GM20000 (cell line): ENCODE results near the gene LRRC36.
"Not testable (repeated sequence)": the region's sequence is repeated elsewhere in the genome, so short reads cannot be mapped to it uniquely, and the experiment has no call there.

ENCODE experiments used
- DNase-seq: peaks from one replicate; pipeline ENCODE4 v3.0.0; 2012; ENCODE audit warnings: low spot score
- TF ChIP-seq, protein P1 (sequence below): IDR thresholded peaks from 2 replicates; pipeline ENCODE4 v1.5.1; 2012; ENCODE audit warnings: mild to moderate bottlenecking, control low read depth; ENCODE audit errors: extremely low read depth, missing control alignments

Gene LRRC36

DNA sequence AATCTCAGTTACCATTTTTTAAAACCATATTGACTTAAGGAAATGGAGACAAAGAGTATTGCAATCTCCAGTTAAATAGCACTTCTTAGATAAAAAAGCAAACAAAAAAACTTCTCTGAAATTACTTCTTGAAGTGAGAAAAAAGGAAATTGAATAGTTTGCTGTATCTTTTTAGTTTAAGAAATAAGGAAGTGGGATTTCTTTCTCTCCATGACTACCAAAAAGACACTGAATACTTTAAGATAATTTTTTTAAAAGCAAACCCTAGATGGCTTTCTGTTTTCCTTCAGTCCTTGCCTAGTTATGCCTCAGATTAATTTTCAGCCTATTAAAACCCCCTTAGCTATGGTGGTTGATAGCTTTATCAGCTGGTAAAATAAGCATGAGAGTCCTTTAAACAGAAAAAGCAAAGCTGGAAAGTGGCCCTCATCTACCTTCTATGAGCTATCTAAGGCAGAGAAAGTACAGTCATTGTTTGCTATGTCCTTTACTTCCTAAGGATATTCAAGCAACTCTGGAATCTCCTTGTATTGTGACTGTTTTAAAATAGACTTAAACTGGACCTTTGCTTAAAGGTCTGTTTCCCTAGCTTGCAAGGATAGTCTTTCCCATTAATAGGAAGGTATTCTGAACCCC, 38.1 kb downstream of the LRRC36 start:
- no peak for DNase-seq
- TF ChIP-seq, protein P1, sequence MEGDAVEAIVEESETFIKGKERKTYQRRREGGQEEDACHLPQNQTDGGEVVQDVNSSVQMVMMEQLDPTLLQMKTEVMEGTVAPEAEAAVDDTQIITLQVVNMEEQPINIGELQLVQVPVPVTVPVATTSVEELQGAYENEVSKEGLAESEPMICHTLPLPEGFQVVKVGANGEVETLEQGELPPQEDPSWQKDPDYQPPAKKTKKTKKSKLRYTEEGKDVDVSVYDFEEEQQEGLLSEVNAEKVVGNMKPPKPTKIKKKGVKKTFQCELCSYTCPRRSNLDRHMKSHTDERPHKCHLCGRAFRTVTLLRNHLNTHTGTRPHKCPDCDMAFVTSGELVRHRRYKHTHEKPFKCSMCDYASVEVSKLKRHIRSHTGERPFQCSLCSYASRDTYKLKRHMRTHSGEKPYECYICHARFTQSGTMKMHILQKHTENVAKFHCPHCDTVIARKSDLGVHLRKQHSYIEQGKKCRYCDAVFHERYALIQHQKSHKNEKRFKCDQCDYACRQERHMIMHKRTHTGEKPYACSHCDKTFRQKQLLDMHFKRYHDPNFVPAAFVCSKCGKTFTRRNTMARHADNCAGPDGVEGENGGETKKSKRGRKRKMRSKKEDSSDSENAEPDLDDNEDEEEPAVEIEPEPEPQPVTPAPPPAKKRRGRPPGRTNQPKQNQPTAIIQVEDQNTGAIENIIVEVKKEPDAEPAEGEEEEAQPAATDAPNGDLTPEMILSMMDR: no peak

DNA sequence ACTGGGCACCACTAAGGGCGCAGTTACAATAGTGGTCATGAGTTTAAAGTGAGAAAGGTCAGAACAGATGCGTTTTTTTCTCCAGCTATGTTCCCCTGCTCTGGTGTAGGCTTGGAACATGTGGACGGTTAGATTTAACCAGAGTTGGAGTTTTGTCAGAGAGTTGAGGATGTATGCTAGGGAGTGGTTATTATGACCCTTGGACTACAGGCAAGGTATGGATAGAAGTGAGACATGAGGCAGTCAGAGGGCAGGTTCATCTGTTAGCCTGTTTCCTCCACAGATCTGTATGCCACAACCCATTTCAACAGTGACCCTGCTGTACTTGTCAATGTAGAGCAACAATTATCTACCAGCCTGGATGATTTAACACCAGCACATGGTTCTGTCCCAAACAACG, 44.0 kb downstream of the LRRC36 start:
- TF ChIP-seq, protein P1: no peak
- no peak for DNase-seq

DNA sequence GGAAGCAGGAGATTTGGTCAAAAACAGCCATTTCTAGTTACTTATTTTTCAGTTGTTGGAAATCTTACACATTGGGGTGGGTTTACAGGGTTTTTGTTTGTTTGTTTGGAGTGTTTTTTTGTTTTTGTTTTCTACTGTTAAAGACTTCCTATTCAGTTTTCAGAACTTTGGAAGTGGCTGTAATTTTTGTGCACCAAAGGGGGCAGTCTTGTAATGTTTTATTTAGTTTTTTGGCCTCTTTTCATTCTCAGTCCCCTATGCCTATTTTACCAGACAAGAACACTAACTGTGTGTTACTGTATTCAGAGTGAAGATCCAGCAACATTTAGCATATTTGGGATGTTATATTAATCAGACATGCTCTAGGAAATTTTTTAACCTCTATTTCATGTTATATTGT, 46.0 kb downstream of the LRRC36 start:
- TF ChIP-seq, protein P1: no peak
- DNase-seq: no peak

DNA sequence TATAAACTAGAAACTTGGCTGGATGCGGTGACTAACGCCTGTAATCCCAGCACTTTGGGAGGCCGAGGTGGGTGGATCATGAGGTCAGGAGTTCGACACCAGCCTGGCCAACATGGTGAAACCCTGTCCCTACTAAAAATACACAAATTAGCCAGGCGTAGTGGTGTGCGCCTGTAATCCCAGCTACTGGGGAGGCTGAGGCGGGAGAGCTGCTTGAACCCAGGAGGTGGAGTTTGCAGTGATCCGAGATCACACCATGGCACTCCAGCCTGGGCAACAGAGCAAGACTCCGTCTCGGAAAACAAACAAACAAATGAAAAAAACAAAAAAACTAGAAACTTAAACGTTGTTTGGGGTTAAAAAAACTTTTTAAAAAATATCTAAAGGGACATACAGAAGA, 49.4 kb downstream of the LRRC36 start:
- DNase-seq: not testable (repeated sequence)

DNA sequence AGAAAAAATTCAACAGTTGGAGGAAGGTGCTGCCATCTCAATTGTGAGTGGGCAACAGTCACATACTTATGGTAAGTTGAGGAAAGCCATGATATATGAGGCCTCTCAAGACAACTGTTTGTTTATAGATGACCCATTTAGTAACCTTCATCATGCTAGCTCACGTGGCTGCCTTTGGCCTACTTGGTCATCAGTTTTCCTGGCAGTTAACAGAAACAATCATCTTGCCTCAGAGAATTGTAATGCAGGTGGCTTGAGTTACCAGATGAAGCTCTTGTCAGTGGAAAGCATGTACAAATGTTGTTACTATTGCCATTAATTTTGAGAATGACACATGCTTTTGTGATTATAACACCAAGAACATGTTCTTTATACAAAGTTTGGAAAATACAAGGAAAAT, 52.0 kb downstream of the LRRC36 start:
- TF ChIP-seq, protein P1: no peak
- DNase-seq: no peak

DNA sequence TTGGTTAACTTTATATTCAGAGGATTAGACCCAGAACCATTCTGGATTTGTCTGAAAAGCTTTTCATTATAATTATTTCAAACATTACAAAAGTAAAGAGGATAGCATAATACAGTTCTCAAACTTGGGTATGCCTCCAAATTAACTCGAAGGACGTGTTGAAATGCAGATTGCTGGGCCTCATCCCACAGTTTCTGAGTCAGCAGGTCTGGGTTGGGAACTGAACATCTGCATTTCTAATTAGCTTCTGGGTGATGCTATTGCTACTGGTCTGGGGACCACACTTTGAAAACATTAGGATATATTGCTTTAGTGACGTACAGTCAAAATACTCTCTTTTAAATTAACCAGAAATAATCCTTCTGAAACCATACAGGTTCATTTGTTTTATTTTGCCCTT, 56.7 kb downstream of the LRRC36 start:
- no peak for DNase-seq
- TF ChIP-seq, protein P1: no peak

DNA sequence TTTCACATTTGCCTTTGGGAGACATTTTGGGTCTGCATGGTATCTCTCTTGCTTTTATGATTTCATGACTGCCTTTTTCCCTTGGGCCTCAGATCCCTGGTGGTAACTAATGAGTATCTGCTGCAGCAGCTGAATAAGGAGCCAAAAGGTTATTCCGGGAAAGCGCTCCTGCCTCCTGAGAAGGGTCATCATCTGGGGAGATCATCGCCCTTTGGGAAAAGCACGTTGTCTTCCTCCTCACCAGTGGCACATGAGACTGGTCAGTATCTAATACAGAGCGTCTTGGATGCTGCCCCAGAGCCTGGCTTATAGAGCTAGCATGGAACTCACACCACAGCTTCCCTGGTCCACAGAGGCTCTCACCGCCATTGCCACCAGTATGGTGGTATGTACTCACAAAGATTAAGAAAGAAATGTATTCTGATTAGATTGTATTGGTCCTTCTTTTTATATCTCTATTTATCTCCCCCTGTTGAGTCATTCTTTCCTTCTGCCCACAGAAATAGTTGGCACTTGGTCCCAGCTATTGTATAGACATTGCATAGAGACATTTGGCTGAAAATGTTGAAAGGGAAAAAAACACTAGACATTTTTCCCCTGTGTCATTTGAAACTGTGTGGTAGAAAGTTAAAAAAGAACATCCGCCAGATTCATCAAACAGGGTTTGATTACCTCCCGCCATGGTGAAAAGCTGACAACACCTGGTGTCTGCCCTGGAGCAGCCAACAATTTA, 58.3 kb downstream of the LRRC36 start:
- TF ChIP-seq, protein P1: no peak

More for the DNA sequence above, 58.3 kb downstream of the LRRC36 start:
- DNase-seq: no peak
